AG09319 (cell line): ENCODE results near the gene NPR1.

Source experiments
- DNase-seq: peaks from one replicate; pipeline ENCODE4 v3.0.0-alpha.2; 2010; ENCODE audit warnings: low read depth; ENCODE audit errors: extremely low read depth
- TF ChIP-seq, protein P1 (sequence below): IDR thresholded peaks from 2 replicates; pipeline ENCODE4 v1.5.1; 2011; ENCODE audit warnings: low read depth, mild to moderate bottlenecking, inconsistent platforms, low read length, moderate library complexity

The NPR1 gene

DNA sequence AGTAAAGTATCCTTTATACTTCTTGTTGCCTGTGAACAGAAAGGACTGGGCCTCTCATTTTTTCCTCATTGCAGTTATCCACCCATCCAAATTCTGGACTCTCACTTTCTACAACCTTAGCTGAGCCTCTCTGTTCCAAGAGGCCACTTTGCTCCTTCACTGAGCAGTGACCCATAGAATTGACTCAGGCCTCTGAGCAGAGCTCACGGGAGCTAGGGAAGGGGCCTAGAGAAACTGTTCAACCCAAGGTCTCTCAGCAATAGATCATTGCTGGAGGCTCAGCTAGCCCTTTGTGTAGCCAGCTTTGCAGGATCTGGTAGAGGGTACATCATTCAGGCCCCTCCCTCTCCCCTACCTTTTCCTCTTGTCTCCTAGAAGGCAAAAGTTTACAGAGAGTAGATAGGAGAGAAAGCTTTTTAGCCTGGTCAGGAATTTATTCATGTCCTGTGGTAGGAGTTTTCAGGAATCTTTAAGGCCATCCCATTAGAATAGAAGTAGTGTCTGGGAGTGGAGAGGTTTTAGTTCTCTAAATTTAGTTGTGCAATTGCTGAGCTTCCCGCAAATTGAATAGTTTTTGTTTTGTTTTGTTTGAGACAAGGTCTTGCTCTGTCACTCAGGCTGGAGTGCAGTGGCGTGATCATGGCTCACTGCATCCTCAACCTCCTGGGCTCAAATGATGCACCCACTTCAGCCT is 56.1 kb downstream of the NPR1 start:
- no peak for DNase-seq
- TF ChIP-seq, protein P1, sequence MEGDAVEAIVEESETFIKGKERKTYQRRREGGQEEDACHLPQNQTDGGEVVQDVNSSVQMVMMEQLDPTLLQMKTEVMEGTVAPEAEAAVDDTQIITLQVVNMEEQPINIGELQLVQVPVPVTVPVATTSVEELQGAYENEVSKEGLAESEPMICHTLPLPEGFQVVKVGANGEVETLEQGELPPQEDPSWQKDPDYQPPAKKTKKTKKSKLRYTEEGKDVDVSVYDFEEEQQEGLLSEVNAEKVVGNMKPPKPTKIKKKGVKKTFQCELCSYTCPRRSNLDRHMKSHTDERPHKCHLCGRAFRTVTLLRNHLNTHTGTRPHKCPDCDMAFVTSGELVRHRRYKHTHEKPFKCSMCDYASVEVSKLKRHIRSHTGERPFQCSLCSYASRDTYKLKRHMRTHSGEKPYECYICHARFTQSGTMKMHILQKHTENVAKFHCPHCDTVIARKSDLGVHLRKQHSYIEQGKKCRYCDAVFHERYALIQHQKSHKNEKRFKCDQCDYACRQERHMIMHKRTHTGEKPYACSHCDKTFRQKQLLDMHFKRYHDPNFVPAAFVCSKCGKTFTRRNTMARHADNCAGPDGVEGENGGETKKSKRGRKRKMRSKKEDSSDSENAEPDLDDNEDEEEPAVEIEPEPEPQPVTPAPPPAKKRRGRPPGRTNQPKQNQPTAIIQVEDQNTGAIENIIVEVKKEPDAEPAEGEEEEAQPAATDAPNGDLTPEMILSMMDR: no peak

DNA sequence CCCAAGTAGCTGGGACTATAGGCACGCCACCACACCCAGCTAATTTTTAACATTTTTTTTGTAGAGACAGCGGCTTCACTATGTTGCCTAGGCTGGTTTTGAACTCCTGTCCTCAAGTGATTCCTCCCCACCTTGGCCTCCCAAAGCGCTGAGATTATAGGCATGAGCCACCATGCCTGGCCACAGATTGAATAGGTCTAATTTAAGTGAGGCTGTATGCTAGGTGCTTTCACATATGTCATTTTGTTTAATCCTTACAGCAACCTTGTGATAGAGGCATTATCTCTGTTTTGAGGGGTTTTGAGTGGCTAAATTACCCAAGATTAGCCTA is 56.6 kb downstream of the NPR1 start:
- TF ChIP-seq, protein P1: no peak
- no peak for DNase-seq

DNA sequence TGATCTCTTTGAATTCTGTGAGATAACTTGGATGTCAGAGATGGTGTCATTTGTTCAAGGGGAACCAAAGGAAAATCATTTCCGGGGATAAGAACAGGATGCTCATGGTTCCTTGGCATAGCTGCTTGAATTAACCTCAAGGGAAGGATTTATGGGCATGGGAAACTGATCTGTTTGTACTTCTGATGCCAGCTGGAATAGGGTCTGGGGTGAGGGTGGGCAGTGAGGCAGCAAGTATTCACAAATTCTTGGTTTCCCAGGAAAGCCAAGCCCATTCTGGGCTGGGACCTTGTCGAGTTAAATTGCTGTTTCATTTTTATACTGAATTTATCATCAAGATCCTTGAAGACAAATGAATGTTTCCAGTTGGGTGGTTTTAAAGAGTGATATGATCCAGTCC is 63.5 kb downstream of the NPR1 start:
- DNase-seq: no peak
- TF ChIP-seq, protein P1: no peak

DNA sequence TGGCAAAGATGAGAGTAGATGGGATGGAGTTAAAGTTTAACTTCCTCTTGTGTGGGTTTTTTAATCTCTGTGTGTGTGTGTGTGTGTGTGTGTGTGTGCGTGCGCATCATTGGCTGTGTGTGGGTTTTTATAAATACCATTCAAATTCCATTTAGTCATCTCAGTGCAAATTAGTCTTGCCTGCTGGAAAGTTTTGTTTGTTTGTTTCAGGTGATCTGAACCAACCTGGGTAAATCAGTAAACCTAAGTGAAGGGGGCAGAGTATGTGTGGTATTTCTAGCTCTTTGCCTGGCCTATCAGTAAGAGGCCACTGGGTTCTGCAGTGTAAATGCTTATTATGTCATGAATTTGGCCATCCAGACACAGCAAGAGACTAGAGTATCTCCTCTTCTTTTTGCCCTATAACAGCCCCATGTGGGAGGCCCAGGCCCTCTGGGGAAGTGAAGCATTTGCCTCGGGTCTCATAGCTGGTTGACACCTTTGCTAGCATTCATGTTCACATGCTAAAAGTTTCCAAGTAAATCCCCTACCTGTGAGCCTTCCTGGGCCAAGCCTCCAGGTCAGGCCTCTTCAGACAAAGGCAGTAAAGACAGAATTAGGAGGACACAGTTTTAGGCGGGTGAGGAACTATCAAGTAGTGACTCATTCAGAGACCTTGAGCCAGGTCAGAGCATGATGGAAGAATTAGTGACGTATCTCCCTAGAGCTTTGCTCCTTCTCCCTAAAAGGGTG is 64.1 kb downstream of the NPR1 start:
- DNase-seq: no peak

More for the DNA sequence above, 64.1 kb downstream of the NPR1 start:
- TF ChIP-seq, protein P1: no peak
